HG02588 (cell line): ENCODE data around the gene UBE2M.
"Not testable (repeated sequence)": the region's sequence is repeated elsewhere in the genome, so short reads cannot be mapped to it uniquely, and the experiment has no call there.

Experiments used
- ATAC-seq: cut with Tn5 transposase; IDR thresholded peaks from one replicate; pipeline ENCODE4 v1.9.1; 2021; ENCODE audit warnings: mild to moderate bottlenecking, moderate library complexity; ENCODE audit not compliant: unreplicated experiment

UBE2M gene

DNA sequence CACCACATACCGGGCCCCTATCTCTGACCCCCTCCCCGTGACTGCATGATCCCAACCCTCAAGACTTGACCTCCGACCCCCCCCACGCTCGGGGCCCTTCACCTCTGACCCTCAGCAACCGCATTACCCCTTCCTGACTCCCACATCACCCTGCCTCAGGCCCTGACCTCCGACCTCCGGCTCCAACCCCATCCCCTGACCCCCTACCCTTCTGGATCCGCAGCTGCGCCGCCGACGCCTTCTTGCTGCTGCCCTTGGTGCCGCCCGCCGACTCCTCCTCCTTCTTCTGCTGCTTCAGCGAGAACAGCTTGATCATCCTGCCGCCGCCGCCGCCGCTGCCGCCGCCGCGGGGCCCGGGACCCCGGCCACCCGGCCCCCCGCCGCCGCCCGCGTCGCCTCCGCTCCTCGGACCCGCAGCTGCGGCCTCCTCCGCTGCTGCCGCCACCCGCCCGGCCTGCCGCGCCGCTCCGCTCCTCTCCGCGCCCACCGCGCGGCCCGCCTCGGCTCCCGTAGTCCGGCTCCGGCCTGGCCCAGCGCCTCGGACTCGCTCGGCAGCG is at the start of gene UBE2M:
Gene UBE2M (minus strand): TSS at position 546 of the 557 bp plus-strand sequence. CDS start 230 bp downstream, at position 316.
- ATAC-seq = peak; percentile 0

DNA sequence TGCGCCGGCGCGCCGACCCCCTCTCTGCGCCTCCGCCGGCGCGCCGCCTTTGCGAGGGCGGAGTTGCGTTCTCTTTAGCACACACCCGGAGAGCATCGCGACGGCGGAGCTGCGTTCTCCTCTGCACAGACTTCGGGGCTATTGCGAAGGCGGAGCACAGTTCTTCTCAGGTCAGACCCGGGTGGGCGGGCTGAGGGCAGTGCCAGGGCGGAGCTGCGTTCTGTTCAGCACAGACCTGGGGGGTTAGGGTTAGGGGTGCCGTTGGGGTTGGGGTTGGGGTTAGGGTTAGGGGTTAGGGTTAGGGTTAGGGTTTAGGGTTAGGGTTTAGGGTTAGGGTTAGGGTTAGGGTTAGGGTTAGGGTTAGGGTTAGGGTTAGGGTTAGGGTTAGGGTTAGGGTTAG is 48.8 kb upstream of the UBE2M start:
- not testable (repeated sequence) for ATAC-seq

DNA sequence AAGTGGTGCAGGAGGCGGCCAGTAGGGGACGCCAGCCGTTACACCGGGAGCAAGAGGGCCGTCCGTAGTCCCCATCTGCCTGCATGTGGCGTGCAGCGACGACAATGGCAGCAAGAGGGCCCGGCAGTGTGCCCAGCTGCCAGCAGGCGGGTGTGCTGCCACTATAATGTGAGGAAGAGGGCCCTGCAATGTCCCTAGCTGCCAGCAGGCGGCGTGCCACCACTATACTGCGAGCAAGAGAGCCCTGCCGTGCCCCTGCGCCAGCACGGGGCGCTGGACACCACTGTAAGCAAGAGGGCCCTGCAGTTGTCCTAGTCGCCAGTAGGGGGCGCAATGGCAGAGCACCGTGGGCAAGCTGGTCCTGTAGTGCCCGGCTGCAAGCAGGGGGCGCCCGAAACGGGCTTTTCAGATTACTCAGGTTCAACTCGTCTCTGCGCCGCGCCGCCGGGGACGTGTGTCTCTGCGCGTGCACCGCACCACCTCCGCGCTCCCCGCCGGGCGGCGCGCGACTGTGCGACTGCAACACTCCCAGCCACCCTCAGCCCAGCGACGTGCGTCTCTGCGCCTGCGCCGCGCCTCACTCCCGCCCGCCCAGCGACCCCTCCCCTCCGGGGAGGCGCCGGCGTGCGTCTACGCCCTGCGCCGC is 48.0 kb upstream of the UBE2M start:
- ATAC-seq = not testable (repeated sequence)

DNA sequence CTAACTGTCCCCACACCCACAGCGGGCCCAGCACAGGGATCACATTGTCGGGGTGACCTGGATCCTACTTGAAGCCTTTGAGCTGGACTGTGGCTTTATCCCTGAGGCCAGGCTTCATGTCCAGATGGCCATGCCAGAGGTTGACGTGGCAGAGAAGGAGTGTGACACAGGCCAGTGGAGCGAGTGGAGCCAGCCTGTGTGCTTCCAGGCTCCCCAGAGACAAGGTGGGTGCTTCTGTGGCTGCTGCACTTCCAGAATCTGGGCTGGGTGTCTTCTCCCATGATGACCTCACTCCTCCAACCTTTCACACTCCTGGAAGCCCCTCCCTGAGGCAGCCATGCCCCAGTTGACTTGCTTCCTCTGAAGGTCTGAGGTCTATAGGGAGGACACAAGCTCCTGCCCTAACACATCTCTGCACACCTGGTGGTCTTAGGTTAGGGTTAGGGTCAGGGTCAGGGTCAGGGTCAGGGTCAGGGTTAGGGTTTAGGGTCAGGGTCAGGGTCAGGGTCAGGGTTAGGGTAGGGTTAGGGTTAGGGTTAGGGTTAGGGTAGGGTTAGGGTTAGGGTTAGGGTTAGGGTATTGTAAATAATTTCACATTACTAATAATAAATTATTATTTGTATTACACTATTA is 27.8 kb upstream of the UBE2M start:
- no peak for ATAC-seq

DNA sequence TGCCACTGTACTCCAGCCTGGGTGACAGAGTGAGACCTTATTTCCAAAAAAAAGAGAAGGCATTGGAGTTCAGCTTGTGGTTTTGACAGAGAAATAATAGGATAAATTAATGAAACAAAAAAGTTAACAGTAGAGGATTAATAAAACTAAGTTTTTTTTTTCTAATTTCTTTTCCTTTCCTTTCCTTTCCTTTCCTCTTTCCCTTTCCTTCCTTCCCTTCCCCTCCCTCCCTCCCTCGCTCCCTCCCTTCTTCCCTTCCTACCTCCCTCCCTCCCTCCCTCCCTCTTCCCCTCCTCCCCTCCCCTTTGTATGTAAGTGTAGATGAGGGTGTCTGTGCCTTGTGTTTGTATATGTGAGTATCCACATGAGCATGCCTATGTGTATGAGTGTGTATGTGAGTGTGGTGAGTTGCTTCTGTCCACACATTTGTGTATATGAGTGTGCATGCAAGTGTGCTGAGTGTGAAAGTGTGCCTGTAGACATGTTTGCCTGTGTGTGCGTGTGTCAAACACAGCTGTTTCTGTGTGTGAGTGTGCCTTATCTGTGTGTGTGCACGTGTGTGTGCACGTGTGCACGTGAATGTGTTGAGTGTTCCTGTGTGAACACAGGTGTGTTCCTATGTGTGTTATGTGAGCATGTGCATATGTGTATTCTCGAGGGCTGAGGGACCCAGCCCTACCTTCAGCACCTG is 27.2 kb upstream of the UBE2M start:
- ATAC-seq = no peak

DNA sequence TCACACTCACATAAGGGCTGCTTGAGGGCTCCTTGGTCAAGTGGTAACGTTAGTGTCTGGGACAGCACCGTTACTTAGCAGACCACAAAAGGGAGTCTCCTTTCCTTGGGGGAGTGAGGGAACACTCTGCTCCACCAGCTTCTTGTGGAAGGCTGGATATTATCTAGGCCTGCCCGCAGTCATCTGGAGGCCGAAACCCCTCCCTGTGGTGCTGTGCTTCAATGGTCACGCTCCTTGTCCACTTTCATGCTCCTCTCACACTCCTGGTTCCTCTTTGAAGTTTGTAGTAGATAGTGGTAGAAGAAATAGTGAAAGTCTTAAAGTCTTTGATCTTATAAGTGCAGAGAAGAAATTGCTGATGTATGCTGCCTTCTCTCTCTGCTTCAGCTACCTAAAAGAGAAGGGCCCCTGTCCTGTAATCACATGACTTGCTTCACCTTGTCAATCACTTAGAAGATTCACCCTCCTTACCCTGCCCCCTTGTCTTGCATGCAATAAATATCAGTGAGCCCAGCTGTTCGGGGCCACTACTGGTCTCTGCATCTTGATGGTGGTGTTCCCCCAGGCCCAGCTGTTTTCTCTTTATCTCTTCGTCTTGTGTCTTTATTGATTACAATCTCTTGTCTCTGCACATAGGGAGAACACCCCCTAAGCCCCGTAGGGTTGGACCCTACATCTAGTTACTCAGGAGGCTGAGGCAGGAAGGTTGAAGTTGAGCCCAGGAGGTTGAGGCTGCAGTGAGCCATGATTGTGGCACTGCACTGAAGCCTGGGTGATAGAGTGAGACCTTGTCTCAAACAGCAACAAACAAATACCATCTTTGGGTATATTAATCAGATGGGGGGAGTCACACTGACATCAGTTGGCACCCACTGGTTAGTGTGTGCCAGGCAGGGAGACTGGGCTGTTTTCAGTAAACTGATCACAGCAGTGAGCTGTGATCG is 26.4 kb upstream of the UBE2M start:
- ATAC-seq = no peak

DNA sequence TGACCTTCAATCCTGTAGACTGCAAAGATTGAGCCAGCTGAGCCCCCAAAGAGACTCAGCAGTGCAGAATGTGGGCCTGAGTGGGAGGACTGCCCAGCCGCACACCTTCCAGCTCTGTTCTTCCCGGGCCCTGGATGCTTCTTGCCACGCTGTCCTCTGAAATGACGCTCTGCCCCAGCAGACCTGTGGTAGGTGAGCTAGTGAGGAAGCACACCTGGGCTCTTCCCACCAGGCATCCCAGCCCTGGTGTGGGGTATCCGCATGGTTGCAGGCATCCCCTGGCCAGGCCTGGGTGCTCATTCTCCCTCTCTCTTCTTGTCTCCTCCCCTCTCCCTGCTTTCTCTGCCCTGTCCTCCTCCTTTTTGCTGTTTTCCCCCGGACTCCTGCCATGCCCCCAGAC is 24.6 kb upstream of the UBE2M start:
- ATAC-seq = no peak

DNA sequence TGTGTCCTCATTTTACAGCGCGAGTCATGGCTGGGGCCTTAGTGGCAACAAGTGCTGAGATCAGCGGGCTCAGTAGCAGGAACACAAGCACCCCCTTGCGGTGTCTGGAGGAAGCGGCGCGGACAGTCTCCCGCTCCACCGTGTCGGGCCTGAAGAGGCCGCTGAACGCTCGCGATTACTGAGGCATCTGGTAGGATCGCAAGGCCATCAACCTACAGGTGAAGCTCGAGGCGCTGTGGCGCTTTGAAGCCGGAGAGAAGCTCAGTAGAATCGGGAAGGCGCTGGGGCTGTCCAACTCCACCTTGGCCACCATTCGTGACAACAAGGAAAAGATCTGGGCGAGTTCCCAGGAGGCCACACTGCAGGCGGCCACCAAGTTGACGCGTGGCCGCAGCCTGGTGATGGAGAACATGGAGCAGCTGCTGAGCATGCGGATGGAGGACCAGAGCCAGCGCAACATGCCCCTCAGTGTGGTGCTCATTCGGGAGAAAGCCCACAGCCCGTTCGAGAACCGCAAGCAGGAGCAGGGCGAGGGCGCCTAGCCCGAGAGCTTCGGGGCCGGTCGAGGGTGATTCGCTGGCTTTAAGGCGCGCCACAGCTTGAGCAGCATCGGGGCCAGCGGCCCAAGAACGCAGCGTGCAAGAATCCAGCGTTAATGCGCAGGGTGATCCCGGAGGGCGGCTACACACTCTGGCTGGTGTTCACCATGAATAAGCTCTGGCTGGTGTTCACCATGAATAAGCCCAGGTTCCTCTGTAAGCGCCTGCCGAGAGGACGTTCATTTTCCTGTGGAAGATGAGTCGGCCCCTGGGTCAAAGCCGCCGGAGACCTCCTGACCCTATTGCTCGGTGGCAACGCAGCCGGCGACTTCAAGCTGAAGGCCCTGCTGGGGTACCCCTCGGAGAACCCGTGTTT is 23.1 kb upstream of the UBE2M start:
- ATAC-seq = no peak

DNA sequence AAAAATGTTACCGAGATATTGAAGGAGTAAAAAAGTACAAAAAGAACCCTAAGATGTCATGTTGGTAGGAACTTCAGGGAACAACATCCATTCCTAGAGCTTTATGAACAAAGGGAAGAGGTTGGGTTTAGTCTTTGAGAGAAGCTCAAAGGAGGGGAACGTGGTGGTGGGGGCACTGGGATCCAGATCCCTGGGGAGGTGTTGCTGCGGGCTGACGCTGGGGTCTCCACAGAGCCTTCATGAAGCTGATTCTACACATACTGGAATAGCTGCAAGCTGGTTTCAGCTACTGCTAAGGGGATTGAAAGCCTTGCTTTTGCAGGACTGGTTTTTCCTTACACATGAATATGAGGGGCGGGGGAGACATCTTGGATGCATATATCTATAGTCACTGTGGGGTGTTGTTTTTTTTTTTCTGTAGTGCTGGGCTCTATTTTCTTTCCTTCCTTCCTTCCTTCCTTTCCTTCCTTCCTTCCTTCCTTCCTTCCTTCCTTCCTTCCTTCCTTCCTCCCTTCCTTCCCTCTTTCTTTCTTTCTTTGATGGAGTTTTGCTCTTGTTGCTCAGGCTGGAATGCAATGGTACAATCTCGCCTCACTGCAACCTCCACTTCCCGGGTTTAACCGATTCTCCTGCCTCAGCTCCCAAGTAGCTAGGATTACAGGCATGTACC is 21.2 kb upstream of the UBE2M start:
- ATAC-seq = no peak

DNA sequence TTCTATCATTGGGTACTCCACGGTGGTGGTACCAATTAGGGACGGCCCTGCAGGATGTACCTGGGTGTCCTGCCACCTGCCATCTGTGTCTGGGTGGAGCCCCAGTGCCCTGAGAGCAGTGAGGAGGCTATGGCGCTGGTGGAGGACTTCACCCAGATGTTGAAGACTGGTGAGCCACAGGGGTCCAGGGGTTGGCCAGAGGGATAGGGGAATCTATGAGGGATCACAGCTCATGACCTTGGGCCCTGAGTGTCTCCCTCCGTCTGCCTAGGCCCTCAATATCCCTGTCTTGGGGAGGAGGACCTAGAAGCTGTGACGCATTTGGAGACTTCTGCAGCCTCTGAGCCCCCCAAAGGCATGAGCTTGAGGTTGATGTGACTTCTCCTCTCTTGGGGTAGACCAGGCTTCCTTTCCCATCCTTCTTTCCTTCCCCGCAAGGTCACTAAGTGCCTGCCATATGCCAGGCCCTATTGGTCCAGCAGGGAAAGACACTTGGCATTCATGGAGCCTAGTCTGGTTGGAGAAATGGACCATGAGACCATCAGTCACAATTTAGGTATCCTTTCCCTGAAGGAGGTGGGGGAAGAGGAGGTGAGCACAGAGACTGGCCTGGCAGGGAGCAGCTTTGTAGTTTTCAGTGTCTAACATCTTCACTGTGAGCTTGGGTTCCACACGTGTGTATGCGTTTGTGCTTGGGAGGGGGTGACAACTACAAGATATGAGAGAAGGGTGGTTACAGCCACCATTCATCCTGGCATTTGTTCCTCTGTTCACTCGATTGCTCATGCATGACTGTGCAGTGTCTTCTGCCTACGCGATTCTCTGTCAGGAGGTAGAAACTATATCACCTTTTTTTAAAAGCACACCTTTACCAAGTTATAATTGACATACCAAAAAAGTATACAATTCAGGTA is 19.9 kb upstream of the UBE2M start:
- ATAC-seq = no peak

DNA sequence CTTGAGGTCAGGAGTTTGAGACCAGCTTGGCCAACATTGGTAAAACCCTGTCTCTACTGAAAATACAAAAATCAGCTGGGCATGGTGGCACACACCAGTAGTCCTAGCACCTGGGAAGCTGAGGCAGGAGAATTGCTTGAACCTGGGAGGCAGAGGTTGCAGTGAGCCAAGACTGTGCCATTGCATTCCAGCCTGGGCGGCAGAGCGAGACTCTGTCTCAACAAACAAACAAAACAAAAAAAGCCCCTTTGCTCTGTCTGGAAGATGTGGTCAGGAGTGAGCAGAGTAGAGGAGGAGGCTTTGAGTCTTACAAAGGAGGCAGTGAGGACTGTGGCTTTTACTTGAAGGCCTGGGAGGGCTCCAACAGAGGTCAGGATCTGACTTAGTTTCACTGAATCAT is 19.2 kb upstream of the UBE2M start:
- not testable (repeated sequence) for ATAC-seq

DNA sequence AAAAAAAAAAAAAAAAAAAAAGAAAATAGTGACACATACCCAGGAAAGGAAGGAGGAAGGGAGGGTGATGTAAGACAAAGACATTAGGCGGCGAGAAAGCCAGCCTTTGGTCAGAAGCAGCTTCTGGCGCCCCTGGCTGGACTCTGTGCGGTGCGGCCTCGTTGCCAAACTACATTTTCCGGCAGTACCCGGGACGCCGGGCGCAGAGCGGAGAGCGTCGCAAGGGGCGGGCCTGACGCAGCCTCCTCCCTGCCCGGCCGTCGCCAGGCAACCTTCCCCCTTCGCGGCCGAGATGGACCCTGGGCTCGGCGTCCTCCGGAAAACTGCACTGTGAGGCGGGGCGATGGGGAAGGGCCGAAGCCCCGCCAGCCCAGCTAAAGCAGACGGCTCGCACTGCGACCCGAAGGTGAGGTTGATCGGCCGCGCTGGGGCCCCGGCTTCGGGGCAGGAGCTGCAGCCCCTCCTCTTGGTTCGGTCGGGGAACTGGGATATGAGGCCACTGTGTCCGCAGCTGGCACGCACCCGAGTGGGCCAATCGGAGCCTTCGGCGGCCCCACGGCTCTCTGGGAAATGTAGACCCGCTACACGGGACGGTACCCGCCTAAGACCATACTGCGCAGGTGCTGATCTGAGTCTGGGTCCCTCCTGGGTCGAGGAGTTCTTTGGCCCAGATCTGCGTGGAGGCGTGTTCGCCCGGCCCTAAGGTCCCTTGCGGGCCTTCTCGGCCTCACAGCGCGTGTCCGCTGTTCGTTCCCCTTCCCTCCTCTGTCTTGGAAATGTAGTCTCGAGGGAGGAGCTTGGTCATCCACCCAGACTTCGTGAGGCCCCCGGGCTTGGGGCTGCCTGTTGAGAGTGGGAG is 17.0 kb upstream of the UBE2M start:
- ATAC-seq = peak; percentile 39

DNA sequence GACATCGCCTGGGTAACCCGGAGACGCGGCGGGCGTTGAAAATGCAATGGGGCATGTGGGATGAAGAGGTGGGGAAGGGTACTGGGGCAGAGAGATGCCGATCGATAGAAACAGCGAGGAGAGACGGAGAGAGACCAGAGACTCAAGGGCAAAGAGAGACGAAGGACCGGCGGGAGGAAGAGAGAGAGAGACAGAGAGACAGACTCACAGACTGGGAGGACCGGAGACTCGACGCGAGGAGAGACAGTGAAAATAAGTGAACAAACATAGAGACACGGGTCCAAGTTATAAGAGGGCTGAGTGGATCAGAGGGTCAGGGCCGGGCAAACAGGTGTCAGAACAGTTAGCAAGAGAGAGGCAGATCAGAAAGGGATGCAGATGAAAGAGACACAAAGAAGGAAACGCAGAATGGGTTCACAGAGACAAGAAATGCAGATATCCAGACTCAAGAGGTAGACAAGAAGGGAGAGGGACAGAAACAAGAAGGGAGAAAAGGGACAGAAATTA is 15.3 kb upstream of the UBE2M start:
- ATAC-seq = no peak

DNA sequence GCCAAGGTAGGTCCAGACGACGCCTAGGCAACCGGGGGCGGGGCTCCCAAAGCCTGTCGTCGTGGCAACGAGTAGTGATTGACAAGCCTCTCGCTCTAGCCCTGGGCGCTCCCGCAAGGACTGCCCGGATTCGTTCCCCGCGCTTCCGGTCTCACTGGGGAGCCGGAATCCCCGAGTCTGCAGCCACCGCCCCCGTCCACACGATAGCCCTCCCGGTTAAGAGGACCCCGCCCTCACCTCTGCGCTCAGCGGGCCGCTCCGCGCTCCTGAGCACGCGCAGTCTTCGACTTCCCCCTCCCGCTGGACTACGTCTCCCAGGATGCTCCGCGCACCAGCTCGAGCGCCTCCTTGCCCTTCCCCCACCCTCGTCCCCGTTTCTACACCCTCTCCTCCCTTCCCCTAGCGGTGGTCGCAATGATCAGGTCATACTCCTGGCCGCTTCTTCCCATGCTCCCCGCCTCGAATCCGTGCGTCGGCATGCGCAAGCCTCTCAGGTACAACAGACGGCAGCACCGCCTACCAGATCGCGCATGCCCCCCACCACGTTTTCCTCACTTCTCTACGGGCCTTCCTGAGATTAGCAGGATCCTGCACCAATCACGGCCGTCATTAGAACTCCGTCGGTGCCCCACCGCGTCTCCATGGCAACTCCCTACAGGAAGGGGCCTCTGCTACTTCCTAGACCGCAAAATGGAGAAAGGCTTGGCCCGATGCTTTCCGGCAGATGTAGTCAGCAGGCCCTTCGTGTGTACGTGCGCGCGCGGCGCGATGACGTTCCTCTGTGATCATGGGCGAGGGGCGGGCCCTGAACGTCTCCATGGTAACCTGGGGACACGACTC is 14.6 kb upstream of the UBE2M start, which contains the start of gene MZF1:
Gene MZF1 (minus strand): TSS at position 518 of the 840 bp plus-strand sequence. CDS start 1,946 bp downstream, outside the sequence.
- peak; percentile 52 for ATAC-seq

DNA sequence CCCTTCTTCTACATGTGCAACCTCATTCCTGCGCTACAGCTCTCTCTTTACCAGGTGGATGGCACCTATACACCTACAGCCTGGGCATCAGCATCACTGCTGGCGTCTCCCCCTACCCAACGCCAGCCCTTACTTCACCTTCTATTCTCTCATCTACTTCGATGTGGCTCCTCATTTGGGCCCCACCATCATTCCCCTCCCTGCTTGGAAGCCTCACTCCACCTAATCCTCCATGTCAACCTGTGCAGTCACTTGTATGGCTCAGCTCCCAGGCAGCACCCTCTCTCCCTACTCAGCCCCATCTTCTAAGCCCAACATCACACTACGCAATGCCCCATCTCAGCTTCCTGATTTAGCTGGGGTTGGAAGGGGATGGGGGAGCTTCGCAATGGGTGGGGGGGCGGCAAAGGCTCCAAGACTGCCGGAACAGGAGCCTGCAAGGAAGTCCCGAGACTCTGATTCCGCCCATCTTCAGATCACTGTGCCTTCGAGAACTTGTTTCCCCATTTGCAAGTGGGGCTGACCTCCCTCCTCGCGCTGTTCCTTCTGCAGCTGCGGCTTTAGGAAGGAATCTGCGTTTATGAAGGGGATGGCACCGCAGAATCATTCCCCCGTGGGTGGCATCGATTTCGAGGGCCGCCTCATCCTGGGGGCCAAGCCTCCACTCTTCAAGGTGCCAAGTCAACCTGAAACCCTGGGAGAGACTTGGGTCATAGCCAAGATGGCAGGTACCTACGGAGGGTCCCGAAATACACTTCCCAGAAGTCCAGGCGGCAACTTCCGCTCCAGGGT is 13.8 kb upstream of the UBE2M start:
- no peak for ATAC-seq
